Gastrocnemius medialis (tissue), 4 donors: ENCODE data around the gene NCAM2.

Experiments used
- POLR2A ChIP-seq, 2 donors: fragments of 450-650 bp; IDR thresholded peaks; one replicate each; pipeline ENCODE4 v1.6.1; 2017; ENCODE audit warnings: antibody characterized with exemption in 2 of 2, mild to moderate bottlenecking in 2 of 2, moderate library complexity in 2 of 2
- TF ChIP-seq, protein P1 (sequence below), 5 experiments: fragments of 450-650 bp in 3 of 5; fragments of 200-600 bp in 2 of 5; sonication (generic) in 2 of 5; IDR thresholded peaks in 4 of 5; conservative IDR thresholded peaks in 1 of 5; 1 replicate in 4 of 5; 2 replicates in 1 of 5; pipeline ENCODE4 v1.5.1; 2016 to 2019; ENCODE audit warnings: antibody characterized with exemption in 5 of 5, mild to moderate bottlenecking in 3 of 5, moderate library complexity in 3 of 5

DNA sequence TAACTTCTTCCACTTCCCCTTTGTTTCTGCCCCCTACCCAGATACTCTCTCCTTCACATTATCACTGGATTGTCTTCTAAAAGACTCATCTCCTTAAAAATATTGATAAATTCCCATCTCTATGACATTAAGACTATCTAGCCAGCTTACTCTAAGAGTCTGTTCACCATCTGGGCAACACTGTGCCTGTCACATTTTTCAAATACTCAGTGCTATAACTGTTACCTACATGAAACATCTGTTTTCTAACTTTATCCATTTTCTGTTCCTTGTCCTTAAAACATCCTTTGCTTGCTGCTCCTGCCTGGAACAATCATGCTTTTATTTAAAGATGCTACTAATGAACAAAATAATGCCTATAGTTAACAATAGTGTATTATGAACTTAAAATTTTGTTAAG, 81.4 kb downstream of the NCAM2 start:
- TF ChIP-seq, protein P1, sequence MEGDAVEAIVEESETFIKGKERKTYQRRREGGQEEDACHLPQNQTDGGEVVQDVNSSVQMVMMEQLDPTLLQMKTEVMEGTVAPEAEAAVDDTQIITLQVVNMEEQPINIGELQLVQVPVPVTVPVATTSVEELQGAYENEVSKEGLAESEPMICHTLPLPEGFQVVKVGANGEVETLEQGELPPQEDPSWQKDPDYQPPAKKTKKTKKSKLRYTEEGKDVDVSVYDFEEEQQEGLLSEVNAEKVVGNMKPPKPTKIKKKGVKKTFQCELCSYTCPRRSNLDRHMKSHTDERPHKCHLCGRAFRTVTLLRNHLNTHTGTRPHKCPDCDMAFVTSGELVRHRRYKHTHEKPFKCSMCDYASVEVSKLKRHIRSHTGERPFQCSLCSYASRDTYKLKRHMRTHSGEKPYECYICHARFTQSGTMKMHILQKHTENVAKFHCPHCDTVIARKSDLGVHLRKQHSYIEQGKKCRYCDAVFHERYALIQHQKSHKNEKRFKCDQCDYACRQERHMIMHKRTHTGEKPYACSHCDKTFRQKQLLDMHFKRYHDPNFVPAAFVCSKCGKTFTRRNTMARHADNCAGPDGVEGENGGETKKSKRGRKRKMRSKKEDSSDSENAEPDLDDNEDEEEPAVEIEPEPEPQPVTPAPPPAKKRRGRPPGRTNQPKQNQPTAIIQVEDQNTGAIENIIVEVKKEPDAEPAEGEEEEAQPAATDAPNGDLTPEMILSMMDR (IDR thresholded peaks at IDR 0.05 in 4 of 5, conservative IDR thresholded peaks at IDR 0.05 in 1 of 5), result no peak
- no peak for TF ChIP-seq POLR2A (IDR thresholded peaks at IDR 0.05)
